Thyroid gland (tissue), 4 donors: ENCODE data around the gene MUC13. TPM values are rescaled to one million over a fixed set of nuclear protein-coding genes. Genes with fewer than 3 reads are reported as not detected.

Experiments used
- DNase-seq, 2 donors: peaks; one replicate each; pipeline ENCODE4 v3.0.0-alpha.2; 2019
- H3K27ac ChIP-seq, 3 donors: fragments of 200-600 bp; sonication (generic); 1 replicate in 2 of 3; 2 replicates in 1 of 3; pipeline ENCODE4 v1.5.1; 2016 to 2019; ENCODE audit warnings: mild to moderate bottlenecking in 1 of 3, moderate library complexity in 1 of 3
- H3K27me3 ChIP-seq: fragments of 200-600 bp; sonication (generic); one replicate; pipeline ENCODE4 v1.5.1; 2019
- H3K36me3 ChIP-seq, 2 donors: fragments of 200-600 bp; sonication (generic); one replicate each; pipeline ENCODE4 v1.5.1; 2016 to 2019
- H3K4me1 ChIP-seq, 2 donors: fragments of 200-600 bp; sonication (generic); one replicate each; pipeline ENCODE4 v1.5.1; 2017 to 2019
- H3K4me3 ChIP-seq, 3 donors: fragments of 200-600 bp; sonication (generic); replicated peaks in 1 of 3; 1 replicate in 2 of 3; 2 replicates in 1 of 3; pipeline ENCODE4 v1.5.1; 2016; ENCODE audit warnings: mild to moderate bottlenecking in 1 of 3
- H3K9me3 ChIP-seq: fragments of 200-600 bp; sonication (generic); one replicate; pipeline ENCODE4 v1.5.1; 2017
- POLR2A ChIP-seq, 2 donors: fragments of 450-650 bp; IDR thresholded peaks; one replicate each; pipeline ENCODE4 v1.6.1; 2017; ENCODE audit warnings: antibody characterized with exemption in 2 of 2, mild to moderate bottlenecking in 2 of 2, moderate library complexity in 1 of 2
- WGBS, 2 donors: methylation state at CpG; one replicate each; pipeline ENCODE4 v1.1.5; 2017; 5-methylcytosine and 5-hydroxymethylcytosine counted together
- intact Hi-C: fragments of 100-400 bp; cut with DNase I; formaldehyde crosslinking; loops from one replicate; pipeline ENCODE4 v1.15.1; 2023
- total RNA-seq, 4 donors: library from RNA; depleted of rRNA; stranded (reverse); fragments of >200 nt; gene quantifications; one replicate each; pipeline ENCODE4 v1.2.3, GENCODE V29; 2016
- TF ChIP-seq, protein P1 (sequence below), 6 experiments: fragments of 200-600 bp in 3 of 6; fragments of 450-650 bp in 3 of 6; sonication (generic) in 3 of 6; IDR thresholded peaks; one replicate each; pipeline ENCODE4 v1.5.1; 2016 to 2019; ENCODE audit warnings: antibody characterized with exemption in 6 of 6, mild to moderate bottlenecking in 2 of 6, inconsistent platforms in 1 of 6, moderate library complexity in 1 of 6

MUC13 gene
- total RNA-seq, 4 donors from 2014 or later = not detected

DNA sequence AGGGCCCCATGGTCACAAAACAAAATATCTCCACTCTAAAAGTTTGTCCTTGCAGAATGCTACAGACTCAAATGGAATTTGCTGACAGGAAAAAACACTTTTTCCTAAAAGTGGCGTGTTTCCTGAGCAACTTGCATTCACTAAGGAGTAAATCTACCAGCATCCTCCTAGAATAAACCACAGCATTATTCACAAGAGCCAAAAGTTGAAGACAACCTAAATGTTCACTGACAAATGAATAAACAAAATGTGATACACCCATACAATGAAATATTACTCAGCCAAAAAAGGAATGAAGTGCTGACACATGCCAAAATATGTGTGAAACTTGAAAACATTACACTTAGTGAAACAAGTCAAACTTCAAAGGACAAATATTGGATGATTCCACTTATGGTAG lies 76.3 kb downstream of the MUC13 start:
- peaks cover 7 to 27% of the 10 kb centered on the region in 2 donors for H3K4me1 ChIP-seq
- DNase-seq = no peak
- no peaks in the 10 kb centered on the region for H3K9me3 ChIP-seq
- no peaks in the 10 kb centered on the region for H3K36me3 ChIP-seq
- intact Hi-C loops = no loop called here
- 63 to 69% methylated on average over 1 of the region's 1 CpG for WGBS, 2 donors
- TF ChIP-seq POLR2A (IDR thresholded peaks at IDR 0.05) = no peak
- TF ChIP-seq, protein P1, sequence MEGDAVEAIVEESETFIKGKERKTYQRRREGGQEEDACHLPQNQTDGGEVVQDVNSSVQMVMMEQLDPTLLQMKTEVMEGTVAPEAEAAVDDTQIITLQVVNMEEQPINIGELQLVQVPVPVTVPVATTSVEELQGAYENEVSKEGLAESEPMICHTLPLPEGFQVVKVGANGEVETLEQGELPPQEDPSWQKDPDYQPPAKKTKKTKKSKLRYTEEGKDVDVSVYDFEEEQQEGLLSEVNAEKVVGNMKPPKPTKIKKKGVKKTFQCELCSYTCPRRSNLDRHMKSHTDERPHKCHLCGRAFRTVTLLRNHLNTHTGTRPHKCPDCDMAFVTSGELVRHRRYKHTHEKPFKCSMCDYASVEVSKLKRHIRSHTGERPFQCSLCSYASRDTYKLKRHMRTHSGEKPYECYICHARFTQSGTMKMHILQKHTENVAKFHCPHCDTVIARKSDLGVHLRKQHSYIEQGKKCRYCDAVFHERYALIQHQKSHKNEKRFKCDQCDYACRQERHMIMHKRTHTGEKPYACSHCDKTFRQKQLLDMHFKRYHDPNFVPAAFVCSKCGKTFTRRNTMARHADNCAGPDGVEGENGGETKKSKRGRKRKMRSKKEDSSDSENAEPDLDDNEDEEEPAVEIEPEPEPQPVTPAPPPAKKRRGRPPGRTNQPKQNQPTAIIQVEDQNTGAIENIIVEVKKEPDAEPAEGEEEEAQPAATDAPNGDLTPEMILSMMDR (IDR thresholded peaks at IDR 0.05) = no peak
- no peak overlapping the region for H3K4me3 ChIP-seq
- H3K27me3 ChIP-seq = no peaks in the 10 kb centered on the region
- H3K27ac ChIP-seq = no peak overlapping the region

DNA sequence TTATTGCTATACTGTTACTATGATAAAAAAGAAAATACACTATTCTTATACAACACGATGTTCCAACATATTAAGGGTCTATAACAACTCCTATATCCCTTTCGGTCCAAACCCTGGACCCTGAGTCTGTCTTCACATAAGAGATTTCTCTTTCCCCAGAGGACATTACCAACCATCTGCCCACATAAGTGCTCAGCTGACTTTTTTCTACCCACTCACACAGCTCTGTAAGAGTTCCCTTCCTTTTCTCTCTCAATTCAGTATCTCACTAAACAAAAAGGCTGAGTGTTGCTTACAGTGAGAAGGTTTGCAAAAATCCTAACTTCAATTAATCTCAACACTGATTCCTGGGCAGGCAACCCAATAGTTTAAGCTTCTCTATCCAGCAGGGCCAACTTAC lies 77.9 kb downstream of the MUC13 start:
- Histone ChIP-seq H3K27me3 (no peaks in the 10 kb centered on the region), H3K4me3 (no peak overlapping the region), H3K36me3 (no peaks in the 10 kb centered on the region), H3K27ac (no peak overlapping the region), H3K9me3 (no peaks in the 10 kb centered on the region), H3K4me1 (peaks cover 2 to 25% of the 10 kb centered on the region in 2 donors)
- no peak for DNase-seq
- intact Hi-C loops = no loop called here
- 93 to 95% methylated on average over 2 of the region's 2 CpGs for WGBS, 2 donors
- no peak for TF ChIP-seq POLR2A (IDR thresholded peaks at IDR 0.05)
- TF ChIP-seq, protein P1 (IDR thresholded peaks at IDR 0.05) = no peak

Other genes with a start within 250 kb of the MUC13 start
- gene UMPS, start 204.3 kb downstream of the MUC13 start, total RNA-seq = 10 to 100 TPM; 18.5 to 37.4 (median 25.5) TPM
- 100 to 1,000 TPM in 3 of 4 donors, 10 to 100 TPM in 1; 79.2 to 122 (median 110) TPM for gene ITGB5, start 47.4 kb downstream of the MUC13 start, total RNA-seq
- gene HEG1, start 121.2 kb upstream of the MUC13 start, total RNA-seq = 100 to 1,000 TPM in 3 of 4 donors, 10 to 100 TPM in 1; 91.4 to 266 (median 199) TPM